RKO (cell line): ENCODE data around the gene OR10V1.

Experiments used
- DNase-seq: peaks from one replicate; pipeline ENCODE4 v3.0.0-alpha.2; 2016; ENCODE audit warnings: low spot score

The OR10V1 gene

DNA sequence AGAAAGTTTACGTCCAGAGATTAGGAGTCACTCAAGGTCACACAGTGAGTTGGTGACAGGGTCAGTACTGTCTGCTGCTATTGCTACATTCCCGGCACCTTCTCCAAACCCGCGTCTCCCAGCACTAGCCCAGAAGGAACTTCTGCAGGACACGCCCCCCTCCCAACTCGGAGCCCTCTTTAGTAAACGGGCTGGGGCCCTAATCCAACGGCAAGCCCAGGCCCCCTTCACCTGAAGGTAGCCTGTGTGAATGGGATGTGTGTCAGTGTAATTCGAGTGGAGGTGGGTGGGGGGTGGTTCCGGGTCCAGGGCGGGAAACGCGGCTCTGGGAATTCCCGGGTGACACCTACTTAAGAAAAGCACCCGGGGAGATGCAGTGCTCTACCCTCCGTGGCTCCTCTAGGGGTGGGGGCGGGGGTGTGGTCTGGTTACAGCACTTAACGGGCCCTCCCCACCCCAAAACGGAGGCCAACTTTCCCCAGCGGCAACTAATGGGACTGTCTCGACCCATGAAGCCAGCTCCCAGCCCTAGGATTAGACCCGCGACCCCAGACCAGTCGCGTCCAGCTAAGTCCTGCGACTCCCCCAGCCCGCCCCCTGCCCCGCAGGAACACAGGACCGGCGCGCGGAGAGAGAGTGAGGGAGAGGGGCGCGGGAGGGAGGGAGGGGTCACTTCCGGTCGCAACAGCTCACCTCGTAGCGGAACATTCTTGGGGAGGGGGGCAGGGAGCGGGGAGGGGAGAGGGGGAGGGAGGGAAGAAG, 45.3 kb downstream of the OR10V1 start:
- peak; percentile 73 for DNase-seq

DNA sequence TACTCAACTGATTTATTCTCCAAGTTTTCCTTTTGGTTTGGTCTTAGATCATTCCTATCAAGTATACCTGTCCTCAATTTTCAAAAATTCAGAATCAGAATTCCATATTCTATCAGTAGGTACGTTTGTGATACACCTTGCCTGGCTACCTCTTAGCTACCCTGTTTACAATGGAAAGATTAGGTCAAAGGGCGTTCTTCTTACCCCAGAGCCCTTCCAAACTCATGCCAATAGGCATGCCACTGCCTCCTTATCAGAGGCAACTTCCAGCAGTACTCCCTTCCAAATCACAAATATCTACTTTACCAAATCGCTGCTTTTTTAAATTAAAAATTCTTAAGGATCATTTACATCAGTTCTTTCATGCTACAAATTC, 45.8 kb downstream of the OR10V1 start:
- no peak for DNase-seq

DNA sequence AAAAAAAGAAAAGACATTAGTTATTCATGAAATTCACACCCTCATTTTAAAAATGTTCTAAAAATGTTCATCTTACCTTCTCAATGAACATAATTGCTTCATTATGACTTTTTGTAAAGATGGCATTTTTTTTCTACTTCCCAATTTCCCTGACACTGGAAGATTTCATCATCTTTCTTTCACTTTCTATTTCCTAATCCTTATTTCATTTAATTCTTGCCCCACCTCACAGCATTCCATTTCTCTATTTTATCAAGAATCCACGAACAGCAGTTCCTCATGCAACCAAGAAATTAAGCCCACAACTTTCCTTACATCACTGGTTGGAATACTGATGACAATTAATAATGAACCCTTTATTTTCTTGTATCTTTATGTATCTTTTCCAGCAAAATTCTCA, 46.7 kb downstream of the OR10V1 start:
- DNase-seq = no peak
